ENCODE results near the gene EID3. TPM values are rescaled to one million over a fixed set of nuclear protein-coding genes. Genes with fewer than 3 reads are reported as not detected.

The EID3 gene
- total and polyA plus RNA-seq, 9 of the 15 experiments (the other 6 are each of a cell fraction or from before 2014, with no cell fraction given) = 0.07 to 3.5 (median 0.42) TPM

GRCh38 chr12:104348994-104349494, 45.5 kb downstream of the EID3 start (continued):
- TF ChIP-seq EP300 (IDR thresholded peaks at IDR 0.05; ENCODE audit: low read length) (no peak), ARID3B (CRISPR knock-in tag; IDR thresholded peaks at IDR 0.05; ENCODE audit: borderline replicate concordance) (no peak), TRIM24 (IDR thresholded peaks at IDR 0.05) (no peak), GABPA (tag; conservative IDR thresholded peaks at IDR 0.05; ENCODE audit: low read depth) (no peak), STAT5A (IDR thresholded peaks at IDR 0.05; ENCODE audit: borderline replicate concordance, low read length) (no peak)

- H3K9me3 ChIP-seq (replicated peaks; ENCODE audit: control insufficient read depth, insufficient read depth, low read depth, low read length) = no peaks in the 10 kb centered on the region
- no peak overlapping the region for H3K9ac ChIP-seq (ENCODE audit: insufficient read depth in 1 of 2, low read depth in 2 of 2, low read length in 2 of 2)
- FAIRE-seq = no peak
- WGBS (ENCODE audit: insufficient coverage, low coverage, missing lambda C conversion rate) = 89% methylated on average over 8 of the region's 8 CpGs
- intact Hi-C loops (cut with micrococcal nuclease) = loop anchor here (10.0 kb wide), 1 partner anchor 296 kb away; the partner anchor contains the start of gene GLT8D2
- no peak overlapping the region for H2AFZ ChIP-seq (ENCODE audit: low read depth, low read length)
- H3K9me1 ChIP-seq (ENCODE audit: control insufficient read depth, insufficient read depth, low read length) = peaks cover 3% of the 10 kb centered on the region
- H3K4me1 ChIP-seq (replicated peaks in 1 of 2; ENCODE audit: control insufficient read depth in 2 of 2, insufficient read depth in 2 of 2, low read length in 2 of 2) = no peaks in the 10 kb centered on the region
- ChIA-PET POLR2A (interaction anchor here (0.6 to 2.8 kb wide), 4 partner anchors 8 to 801 kb away, joined by 3 to 8 read pairs (median 3); no protein-coding TSS in a partner anchor), CTCF (ENCODE audit: low intra/inter-chr PET ratio) (interaction anchor here (0.6 to 0.9 kb wide), 2 partner anchors 150 to 645 kb away, joined by 3 read pairs; no protein-coding TSS in a partner anchor)
- ATAC-seq = no peak
- H3K79me2 ChIP-seq (ENCODE audit: control insufficient read depth, insufficient read depth, low read length) = no peaks in the 10 kb centered on the region
- no peaks in the 10 kb centered on the region; the same call in 1 of the 2 replicates for H4K20me1 ChIP-seq (replicated peaks; ENCODE audit: control insufficient read depth, insufficient read depth, low read length)
- no peak overlapping the region for H3K4me2 ChIP-seq (ENCODE audit: insufficient read depth, low read length)
- TF ChIP-seq SAFB (IDR thresholded peaks at IDR 0.05; ENCODE audit: borderline replicate concordance, low read depth, low read length) (no peak), ZNF79 (CRISPR knock-in tag; IDR thresholded peaks at IDR 0.05; ENCODE audit: low read depth) (no peak), ARNT (IDR thresholded peaks at IDR 0.05) (no peak), RHOXF2B (CRISPR knock-in tag; conservative IDR thresholded peaks at IDR 0.05) (no peak), ZNF398 (CRISPR knock-in tag; IDR thresholded peaks at IDR 0.05) (no peak), C11orf30 (IDR thresholded peaks at IDR 0.05; ENCODE audit: low read depth) (no peak), ATF3 (IDR thresholded peaks at IDR 0.05) (no peak), ATF3 (CRISPR knock-in tag; conservative IDR thresholded peaks at IDR 0.05) (no peak), POLR2AphosphoS5 (IDR thresholded peaks at IDR 0.05; ENCODE audit: control insufficient read depth, insufficient read depth, low read depth, low read length) (peak; percentile 21; the same call in 1 of the 2 replicates)
- H3K36me3 ChIP-seq (ENCODE audit: control insufficient read depth, insufficient read depth, low read length) = peaks cover 77% of the 10 kb centered on the region
- no peak for DNase-seq (ENCODE audit: extremely low read depth in 1 of 4, low spot score in 3 of 4)
- no TSS peak for BruUV-seq (replicated peaks)
- no peaks in the 10 kb centered on the region for H3K27me3 ChIP-seq (ENCODE audit: control insufficient read depth in 2 of 2, insufficient read depth in 2 of 2, low read length in 2 of 2)
- in situ Hi-C loops (cut with MboI) = loop anchor here (10.0 to 25.0 kb wide), 2 partner anchors 456 to 1037 kb away; no protein-coding TSS in a partner anchor
- H3K27ac ChIP-seq (ENCODE audit: extremely low read depth, low read depth, low read length) = no peak overlapping the region
- H3K4me3 ChIP-seq = no peak overlapping the region
These were observed 46.9 kb downstream of the EID3 start for GRCh38 chr12:104350211-104351056.
